K562 (cell line): ENCODE data around the gene MADD. TPM values are rescaled to one million over a fixed set of nuclear protein-coding genes. Genes with fewer than 3 reads are reported as not detected.

ENCODE experiments used
- ASH1L ChIP-seq: fragments of 450-650 bp; IDR thresholded peaks from 2 replicates; pipeline ENCODE4 v1.6.1; 2018; ENCODE audit warnings: borderline replicate concordance, mild to moderate bottlenecking, low read depth; ENCODE audit not compliant: partially characterized antibody
- CBX1 ChIP-seq: sonication (generic); IDR thresholded peaks from 2 replicates; pipeline ENCODE4 v1.6.1; 2016; ENCODE audit warnings: antibody characterized with exemption, low read depth, mild to moderate bottlenecking
- CBX3 ChIP-seq, 2 experiments: IDR thresholded peaks; 1 replicate in 1 of 2; 2 replicates in 1 of 2; pipeline ENCODE4 v1.6.1; 2012; ENCODE audit warnings: inconsistent platforms in 2 of 2, low read length in 2 of 2, borderline replicate concordance in 1 of 2, control low read depth in 1 of 2
- CEBPB ChIP-seq: fragments of 450-650 bp; IDR thresholded peaks from 2 replicates; pipeline ENCODE4 v1.6.1; 2016; ENCODE audit warnings: missing genetic modification characterization, missing compliant biosample characterization
- EP400 ChIP-seq: fragments of 450-650 bp; IDR thresholded peaks from 2 replicates; pipeline ENCODE4 v1.6.1; 2017; ENCODE audit warnings: antibody characterized with exemption, mild to moderate bottlenecking, moderate library complexity
- NBN ChIP-seq: fragments of 450-650 bp; IDR thresholded peaks from 2 replicates; pipeline ENCODE4 v1.6.1; 2016; ENCODE audit warnings: low read depth, mild to moderate bottlenecking
- NFE2 ChIP-seq: IDR thresholded peaks from 2 replicates; pipeline ENCODE4 v1.6.1; 2014; ENCODE audit warnings: antibody characterized with exemption, low read depth
- POLR2G ChIP-seq: fragments of 200-400 bp; formaldehyde crosslinking; IDR thresholded peaks from 2 replicates; pipeline ENCODE4 v1.6.1; 2017; ENCODE audit warnings: low read depth, mild to moderate bottlenecking, antibody characterized with exemption, low read length, moderate library complexity
- PRPF4 ChIP-seq: fragments of 200-400 bp; formaldehyde crosslinking; IDR thresholded peaks from one replicate; pipeline ENCODE4 v1.6.1; 2017; ENCODE audit warnings: low read length, low read depth, mild to moderate bottlenecking; ENCODE audit not compliant: insufficient read depth, poor library complexity, severe bottlenecking
- ZBTB7A ChIP-seq: IDR thresholded peaks from 2 replicates; pipeline ENCODE4 v1.6.1; 2011; ENCODE audit warnings: low read depth, mild to moderate bottlenecking, low read length, moderate library complexity, borderline replicate concordance; ENCODE audit not compliant: control insufficient read depth
- ZNF263 ChIP-seq: sonication (generic); formaldehyde crosslinking; IDR thresholded peaks from 2 replicates; pipeline ENCODE4 v1.8.0; 2022; ENCODE audit warnings: mild to moderate bottlenecking, missing genetic modification reagents, borderline replicate concordance
- ZNF766 ChIP-seq: fragments of 200-800 bp; sonication (Bioruptor generic); conservative IDR thresholded peaks from 2 replicates; pipeline ENCODE4 v1.6.1; 2016; ENCODE audit warnings: missing genetic modification characterization, missing compliant biosample characterization
- ZNF785 ChIP-seq: fragments of 250-450 bp; sonication (Bioruptor Pico); IDR thresholded peaks from 2 replicates; pipeline ENCODE4 v1.4.0; 2020; ENCODE audit warnings: mild to moderate bottlenecking
- polyA plus RNA-seq, 8 experiments: library from polyadenylated mRNA; depleted of rRNA in 4 of 8; stranded (reverse) in 5 of 8; unstranded in 3 of 8; fragments of >200 nt; fragmentation: Nextera tagmentation in 2 of 8; fragmentation: Illumina TruSeq in 1 of 8; extraction: Ambion mirVana in 2 of 8; extraction: Trizol in 1 of 8; gene quantifications; 2 replicates each; pipeline versions ENCODE4 v1.2.1 to v1.2.3, GENCODE V29; 2011 to 2014; ENCODE audit warnings: inconsistent platforms in 1 of 8, missing spikeins in 1 of 8
- total RNA-seq, 7 experiments: library from RNA; depleted of rRNA in 6 of 7; stranded (reverse); fragments of >200 nt in 6 of 7; fragmentation: Illumina TruSeq in 2 of 7; extraction: Trizol in 2 of 7; gene quantifications; 2 replicates each; pipeline versions ENCODE4 v1.2.1 to v1.2.3, GENCODE V29; 2011 to 2021; ENCODE audit warnings: low replicate concordance in 1 of 7
- TF ChIP-seq, protein P1 (sequence below), 3 experiments: IDR thresholded peaks in 2 of 3; conservative IDR thresholded peaks in 1 of 3; 2 replicates each; pipeline ENCODE4 v1.5.1; 2011 to 2012; ENCODE audit warnings: low read length in 3 of 3, mild to moderate bottlenecking in 3 of 3, control low read depth in 2 of 3, improper control_type of control experiment in 1 of 3, inconsistent platforms in 1 of 3, low read depth in 1 of 3, mixed read lengths in 1 of 3, moderate library complexity in 1 of 3; ENCODE audit not compliant: insufficient read depth in 2 of 3
- TF ChIP-seq, protein P2 (sequence below): IDR thresholded peaks from 2 replicates; pipeline ENCODE4 v1.6.1; 2011; ENCODE audit warnings: borderline replicate concordance, low read depth, mild to moderate bottlenecking, moderate library complexity, low read length; ENCODE audit not compliant: insufficient read depth, poor library complexity, severe bottlenecking
- TF ChIP-seq, protein P3 (sequence below): fragments of 200-800 bp; sonication (Bioruptor generic); IDR thresholded peaks from 2 replicates; pipeline ENCODE4 v1.6.1; 2017; ENCODE audit warnings: missing genetic modification characterization, missing compliant biosample characterization

Gene MADD
- total and polyA plus RNA-seq, 9 of the 15 experiments (the other 6 are each of a cell fraction or from before 2014, with no cell fraction given): 0.68 to 57.6 (median 33.6) TPM

DNA sequence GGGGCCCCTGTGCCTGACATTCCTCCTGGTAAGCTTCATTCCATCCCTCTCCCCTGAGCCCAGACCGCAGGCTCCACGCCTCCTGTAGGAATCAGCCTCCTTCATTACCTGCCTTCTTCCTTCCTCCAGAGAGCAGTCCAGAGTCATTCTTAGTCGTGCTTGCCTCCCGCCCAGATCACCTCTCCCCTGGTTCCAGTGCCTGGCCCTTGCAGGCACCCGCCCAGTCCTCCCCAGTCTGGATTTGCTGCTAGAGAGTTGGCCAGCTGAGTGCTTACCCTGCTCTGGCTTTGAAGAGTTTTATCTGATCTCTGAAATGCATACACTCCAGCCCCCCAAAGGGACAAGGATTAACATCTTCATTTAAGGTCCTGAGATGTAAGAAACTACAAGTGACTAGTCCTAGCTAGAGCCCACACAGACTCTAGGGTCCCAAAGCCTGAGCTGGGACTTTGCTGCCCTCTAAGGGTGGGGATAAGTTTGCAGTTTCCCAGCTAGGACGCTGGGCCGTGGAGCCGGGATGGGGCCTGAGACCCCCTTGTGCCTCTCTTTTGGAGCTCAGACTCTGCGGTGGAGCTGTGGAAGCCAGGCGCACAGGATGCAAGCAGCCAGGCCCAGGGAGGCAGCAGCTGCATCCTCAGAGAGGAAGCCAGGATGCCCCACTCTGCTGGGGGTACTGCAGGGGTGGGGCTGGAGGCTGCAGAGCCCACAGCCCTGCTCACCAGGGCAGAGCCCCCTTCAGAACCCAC is 10.5 kb upstream of the MADD start (continued):
- TF ChIP-seq NBN (no peak), CEBPB (no peak), ZNF766 (CRISPR knock-in tag) (no peak), PRPF4 (no peak), NFE2 (no peak), ZNF785 (CRISPR knock-in tag) (no peak), CBX3 (IDR thresholded peaks at IDR 0.05; ENCODE audit: borderline replicate concordance in 1 of 2, low read length in 2 of 2) (no peak), ZNF263 (CRISPR knock-in tag) (0 out of 2 replicates have a peak, but pooled peaks have one; percentile 31), EP400 (no peak), POLR2G (no peak), CBX1 (no peak), ASH1L (no peak), ZBTB7A (peak; percentile 72)
- TF ChIP-seq, protein P1, sequence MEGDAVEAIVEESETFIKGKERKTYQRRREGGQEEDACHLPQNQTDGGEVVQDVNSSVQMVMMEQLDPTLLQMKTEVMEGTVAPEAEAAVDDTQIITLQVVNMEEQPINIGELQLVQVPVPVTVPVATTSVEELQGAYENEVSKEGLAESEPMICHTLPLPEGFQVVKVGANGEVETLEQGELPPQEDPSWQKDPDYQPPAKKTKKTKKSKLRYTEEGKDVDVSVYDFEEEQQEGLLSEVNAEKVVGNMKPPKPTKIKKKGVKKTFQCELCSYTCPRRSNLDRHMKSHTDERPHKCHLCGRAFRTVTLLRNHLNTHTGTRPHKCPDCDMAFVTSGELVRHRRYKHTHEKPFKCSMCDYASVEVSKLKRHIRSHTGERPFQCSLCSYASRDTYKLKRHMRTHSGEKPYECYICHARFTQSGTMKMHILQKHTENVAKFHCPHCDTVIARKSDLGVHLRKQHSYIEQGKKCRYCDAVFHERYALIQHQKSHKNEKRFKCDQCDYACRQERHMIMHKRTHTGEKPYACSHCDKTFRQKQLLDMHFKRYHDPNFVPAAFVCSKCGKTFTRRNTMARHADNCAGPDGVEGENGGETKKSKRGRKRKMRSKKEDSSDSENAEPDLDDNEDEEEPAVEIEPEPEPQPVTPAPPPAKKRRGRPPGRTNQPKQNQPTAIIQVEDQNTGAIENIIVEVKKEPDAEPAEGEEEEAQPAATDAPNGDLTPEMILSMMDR (IDR thresholded peaks at IDR 0.05 in 2 of 3, conservative IDR thresholded peaks at IDR 0.05 in 1 of 3; ENCODE audit: insufficient read depth in 2 of 3, low read depth in 1 of 3, low read length in 3 of 3): peak; percentile 74 to 83 (median 81)
- TF ChIP-seq, protein P2, sequence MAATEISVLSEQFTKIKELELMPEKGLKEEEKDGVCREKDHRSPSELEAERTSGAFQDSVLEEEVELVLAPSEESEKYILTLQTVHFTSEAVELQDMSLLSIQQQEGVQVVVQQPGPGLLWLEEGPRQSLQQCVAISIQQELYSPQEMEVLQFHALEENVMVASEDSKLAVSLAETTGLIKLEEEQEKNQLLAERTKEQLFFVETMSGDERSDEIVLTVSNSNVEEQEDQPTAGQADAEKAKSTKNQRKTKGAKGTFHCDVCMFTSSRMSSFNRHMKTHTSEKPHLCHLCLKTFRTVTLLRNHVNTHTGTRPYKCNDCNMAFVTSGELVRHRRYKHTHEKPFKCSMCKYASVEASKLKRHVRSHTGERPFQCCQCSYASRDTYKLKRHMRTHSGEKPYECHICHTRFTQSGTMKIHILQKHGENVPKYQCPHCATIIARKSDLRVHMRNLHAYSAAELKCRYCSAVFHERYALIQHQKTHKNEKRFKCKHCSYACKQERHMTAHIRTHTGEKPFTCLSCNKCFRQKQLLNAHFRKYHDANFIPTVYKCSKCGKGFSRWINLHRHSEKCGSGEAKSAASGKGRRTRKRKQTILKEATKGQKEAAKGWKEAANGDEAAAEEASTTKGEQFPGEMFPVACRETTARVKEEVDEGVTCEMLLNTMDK: peak; percentile 3
- TF ChIP-seq, protein P3, sequence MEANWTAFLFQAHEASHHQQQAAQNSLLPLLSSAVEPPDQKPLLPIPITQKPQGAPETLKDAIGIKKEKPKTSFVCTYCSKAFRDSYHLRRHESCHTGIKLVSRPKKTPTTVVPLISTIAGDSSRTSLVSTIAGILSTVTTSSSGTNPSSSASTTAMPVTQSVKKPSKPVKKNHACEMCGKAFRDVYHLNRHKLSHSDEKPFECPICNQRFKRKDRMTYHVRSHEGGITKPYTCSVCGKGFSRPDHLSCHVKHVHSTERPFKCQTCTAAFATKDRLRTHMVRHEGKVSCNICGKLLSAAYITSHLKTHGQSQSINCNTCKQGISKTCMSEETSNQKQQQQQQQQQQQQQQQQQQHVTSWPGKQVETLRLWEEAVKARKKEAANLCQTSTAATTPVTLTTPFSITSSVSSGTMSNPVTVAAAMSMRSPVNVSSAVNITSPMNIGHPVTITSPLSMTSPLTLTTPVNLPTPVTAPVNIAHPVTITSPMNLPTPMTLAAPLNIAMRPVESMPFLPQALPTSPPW (CRISPR knock-in tag): peak; percentile 24; the same call in 1 of the 2 replicates
